H1 (cell line): ENCODE results near the gene GABBR1. TPM values are rescaled to one million over a fixed set of nuclear protein-coding genes. Genes with fewer than 3 reads are reported as not detected.

ENCODE experiments used
- CTCF ChIA-PET: fragments of 300-600 bp; sonication (Branson Sonifier 250); formaldehyde crosslinking; loops from one replicate; lab custom pipeline; 2021; ENCODE audit not compliant: partially characterized antibody; lab: Charles Lee
- POLR2A ChIA-PET: fragments of 300-600 bp; sonication (Branson Sonifier 250); formaldehyde crosslinking; loops from one replicate; lab custom pipeline; 2021; ENCODE audit warnings: inconsistent platforms; ENCODE audit not compliant: partially characterized antibody; lab: Charles Lee
- DNase-seq, 2 experiments: peaks; one replicate each; pipeline versions ENCODE4 v3.0.0 to v3.0.0-alpha.2; 2010 to 2022; ENCODE audit warnings: low spot score in 2 of 2, low read depth in 1 of 2, mixed read lengths in 1 of 2
- FAIRE-seq: peaks from 2 replicates; lab custom pipeline; 2011; peaks lifted over from hg19 to GRCh38; lab: Jason Lieb, UNC
- H2AFZ ChIP-seq: 2 replicates; pipeline ENCODE4 v1.8.1; 2012; ENCODE audit warnings: low read length, inconsistent platforms
- H2AK5ac ChIP-seq: 2 replicates; pipeline ENCODE4 v1.6.1; 2013; ENCODE audit warnings: low read depth, low read length
- H2BK120ac ChIP-seq: replicated peaks from 2 replicates; pipeline ENCODE3; 2013; ENCODE audit warnings: low read depth, low read length, inconsistent platforms
- H2BK12ac ChIP-seq: 2 replicates; pipeline ENCODE4 v1.6.1; 2013; ENCODE audit warnings: low read depth, low read length
- H2BK15ac ChIP-seq: 2 replicates; pipeline ENCODE4 v1.6.1; 2013; ENCODE audit warnings: low read length
- H2BK20ac ChIP-seq: 2 replicates; pipeline ENCODE4 v1.6.1; 2013; ENCODE audit warnings: low read length
- H2BK5ac ChIP-seq: 2 replicates; pipeline ENCODE4 v1.6.1; 2013; ENCODE audit warnings: low read depth, low read length
- H3K14ac ChIP-seq: 2 replicates; pipeline ENCODE4 v1.6.1; 2013; ENCODE audit warnings: inconsistent platforms; ENCODE audit not compliant: insufficient read length
- H3K18ac ChIP-seq: 2 replicates; pipeline ENCODE4 v1.6.1; 2013; ENCODE audit warnings: low read length; ENCODE audit errors: extremely low read depth
- H3K23ac ChIP-seq: 2 replicates; pipeline ENCODE4 v1.6.1; 2013; ENCODE audit warnings: inconsistent platforms; ENCODE audit not compliant: insufficient read length
- H3K23me2 ChIP-seq: 2 replicates; pipeline ENCODE4 v1.6.1; 2013; ENCODE audit warnings: low read depth, low read length
- H3K27ac ChIP-seq: 2 replicates; pipeline ENCODE4 v1.6.1; 2011; ENCODE audit warnings: low read depth, low read length, inconsistent platforms
- H3K27me3 ChIP-seq, 4 experiments: replicated peaks in 1 of 4; 1 replicate in 1 of 4; 2 replicates in 3 of 4; pipeline versions ENCODE4 v1.6.1 to v1.8.1; 2011 to 2013; ENCODE audit warnings: low read length in 3 of 4, mild to moderate bottlenecking in 3 of 4, inconsistent platforms in 2 of 4, mixed read lengths in 2 of 4, moderate library complexity in 1 of 4; ENCODE audit not compliant: control insufficient read depth in 3 of 4, insufficient read depth in 3 of 4; ENCODE audit errors: extremely low read depth in 1 of 4
- H3K36me3 ChIP-seq, 4 experiments: 2 replicates each; pipeline versions ENCODE4 v1.6.1 to v1.8.1; 2011 to 2013; ENCODE audit warnings: mild to moderate bottlenecking in 4 of 4, low read length in 3 of 4, moderate library complexity in 2 of 4, control low read depth in 1 of 4, inconsistent platforms in 1 of 4; ENCODE audit not compliant: insufficient read depth in 4 of 4, control insufficient read depth in 2 of 4
- H3K4ac ChIP-seq: replicated peaks from 2 replicates; pipeline ENCODE3; 2013; ENCODE audit warnings: low read length, low read depth, mixed read lengths, inconsistent platforms; ENCODE audit not compliant: insufficient read length
- H3K4me1 ChIP-seq, 4 experiments: replicated peaks in 1 of 4; 1 replicate in 1 of 4; 2 replicates in 3 of 4; pipeline versions ENCODE4 v1.6.1 to v1.8.1; 2011 to 2013; ENCODE audit warnings: low read length in 3 of 4, inconsistent platforms in 2 of 4, mixed read lengths in 1 of 4; ENCODE audit not compliant: insufficient read depth in 4 of 4, control insufficient read depth in 3 of 4
- H3K4me2 ChIP-seq, 2 experiments: 2 replicates each; pipeline versions ENCODE4 v1.6.1 to v1.8.1; 2011 to 2013; ENCODE audit warnings: low read depth in 2 of 2, low read length in 2 of 2, control low read depth in 1 of 2, inconsistent platforms in 1 of 2, mild to moderate bottlenecking in 1 of 2; ENCODE audit not compliant: insufficient read depth in 1 of 2
- H3K4me3 ChIP-seq, 4 experiments: fragments of 200-600, 300-600 bp in 1 of 4; sonication (generic), shearing (Covaris generic), sonication (Bioruptor Twin) in 1 of 4; 2 replicates each; pipeline versions ENCODE4 v1.5.1 to v1.8.1; 2011 to 2016; ENCODE audit warnings: low read length in 4 of 4, low read depth in 3 of 4, control low read depth in 2 of 4, inconsistent platforms in 2 of 4, mild to moderate bottlenecking in 2 of 4, mixed read lengths in 1 of 4, moderate library complexity in 1 of 4; ENCODE audit not compliant: insufficient read depth in 2 of 4; ENCODE audit errors: extremely low read depth in 1 of 4
- H3K56ac ChIP-seq: replicated peaks from 2 replicates; pipeline ENCODE3; 2013; ENCODE audit warnings: low read depth, mild to moderate bottlenecking, mixed read lengths, low read length, inconsistent platforms; ENCODE audit not compliant: insufficient read length
- H3K79me1 ChIP-seq: 2 replicates; pipeline ENCODE4 v1.6.1; 2013; ENCODE audit warnings: low read depth, low read length, control low read depth
- H3K79me2 ChIP-seq, 2 experiments: 2 replicates each; pipeline versions ENCODE4 v1.6.1 to v1.8.1; 2012 to 2013; ENCODE audit warnings: low read length in 2 of 2, mild to moderate bottlenecking in 2 of 2, inconsistent platforms in 1 of 2; ENCODE audit not compliant: insufficient read depth in 2 of 2, control insufficient read depth in 1 of 2
- H3K9ac ChIP-seq, 4 experiments: replicated peaks in 1 of 4; 1 replicate in 1 of 4; 2 replicates in 3 of 4; pipeline versions ENCODE4 v1.6.1 to v1.8.1; 2011 to 2013; ENCODE audit warnings: low read depth in 3 of 4, low read length in 3 of 4, control low read depth in 2 of 4, mild to moderate bottlenecking in 2 of 4, moderate library complexity in 2 of 4, inconsistent platforms in 1 of 4; ENCODE audit errors: extremely low read depth in 1 of 4
- H3K9me3 ChIP-seq, 2 experiments: 2 replicates each; pipeline versions ENCODE4 v1.6.1 to v1.8.1; 2012 to 2013; ENCODE audit warnings: mild to moderate bottlenecking in 2 of 2, moderate library complexity in 2 of 2, control low read depth in 1 of 2, inconsistent platforms in 1 of 2, low read depth in 1 of 2, low read length in 1 of 2, mixed read lengths in 1 of 2; ENCODE audit not compliant: insufficient read depth in 2 of 2
- H4K20me1 ChIP-seq, 2 experiments: replicated peaks in 1 of 2; 2 replicates each; pipeline versions ENCODE3 to v1.8.1; 2011 to 2013; ENCODE audit warnings: inconsistent platforms in 2 of 2, low read length in 2 of 2, mild to moderate bottlenecking in 1 of 2; ENCODE audit not compliant: insufficient read depth in 2 of 2, control insufficient read depth in 1 of 2
- H4K5ac ChIP-seq: 2 replicates; pipeline ENCODE4 v1.6.1; 2013; ENCODE audit warnings: low read length, low read depth, mixed read lengths, inconsistent platforms; ENCODE audit not compliant: insufficient read length
- H4K8ac ChIP-seq: 2 replicates; pipeline ENCODE4 v1.8.0; 2013; ENCODE audit warnings: mild to moderate bottlenecking, moderate library complexity, low read length, inconsistent platforms; ENCODE audit not compliant: insufficient read depth; ENCODE audit errors: extremely low read depth
- H4K91ac ChIP-seq: replicated peaks from 2 replicates; pipeline ENCODE3; 2013; ENCODE audit warnings: low read length, mixed read lengths, inconsistent platforms; ENCODE audit not compliant: insufficient read length
- BCL11A ChIP-seq, 2 experiments: IDR thresholded peaks; one replicate each; pipeline ENCODE4 v1.6.1; 2011; ENCODE audit warnings: low read depth in 2 of 2, low read length in 2 of 2, mild to moderate bottlenecking in 2 of 2
- CHD2 ChIP-seq: IDR thresholded peaks from 2 replicates; pipeline ENCODE4 v1.6.1; 2012; ENCODE audit warnings: low read length, improper control_type of control experiment
- EZH2 ChIP-seq: fragments of 200-600 bp; sonication (generic); IDR thresholded peaks from 2 replicates; pipeline ENCODE4 v1.7.1; 2012; ENCODE audit warnings: low read depth, mild to moderate bottlenecking, moderate library complexity, low read length, inconsistent platforms; ENCODE audit not compliant: severe bottlenecking
- RXRA ChIP-seq: IDR thresholded peaks from 2 replicates; pipeline ENCODE4 v1.6.1; 2011; ENCODE audit warnings: low read depth, mild to moderate bottlenecking, low read length, moderate library complexity; ENCODE audit not compliant: insufficient read depth
- WGBS, 2 experiments: shearing (Covaris generic) in 1 of 2; methylation state at CpG; one replicate each; pipeline versions ENCODE4 v1.1.6 to v1.1.7; 2013 to 2015; ENCODE audit warnings: low lambda C conversion rate in 2 of 2, mixed read lengths in 2 of 2, inconsistent platforms in 1 of 2, low coverage in 1 of 2, missing lambda C conversion rate in 1 of 2; ENCODE audit not compliant: insufficient replicate concordance in 2 of 2, insufficient coverage in 1 of 2, insufficient read length in 1 of 2; ENCODE audit errors: extremely low coverage in 1 of 2, missing lambda C conversion rate in 1 of 2; 5-methylcytosine and 5-hydroxymethylcytosine counted together
- polyA plus RNA-seq, 7 experiments: library from polyadenylated mRNA; depleted of rRNA in 3 of 7; stranded (reverse) in 5 of 7; unstranded in 2 of 7; fragments of >200 nt in 5 of 7; fragments of 200-250 nt in 2 of 7; gene quantifications; 1 replicate in 5 of 7; 2 replicates in 1 of 7; 4 replicates in 1 of 7; pipeline versions ENCODE4 v1.2.1 to v1.2.3, GENCODE V29; 2011 to 2013; ENCODE audit warnings: missing spikeins in 2 of 7, mixed read lengths in 2 of 7
- total RNA-seq: library from RNA; stranded (reverse); fragmentation: NEBNext Ultra II Directional; extraction: Animal tissue kit (Norgen Biotek cat#: 25700); gene quantifications from 2 replicates; pipeline ENCODE4 v1.2.1, GENCODE V29; 2021

GABBR1 gene
- total and polyA plus RNA-seq, 2 of the 8 experiments (the other 6 are each of a cell fraction or from before 2014, with no cell fraction given), result 75.9 to 78.3 TPM

GRCh38 chr6:29610540-29610939, 22.4 kb downstream of the GABBR1 start:
- Histone ChIP-seq H2BK120ac (no peak overlapping the region), H3K79me1 (peaks cover 2% of the 10 kb centered on the region; the same call in 1 of the 2 replicates), H3K9ac (no peak overlapping the region), H3K27ac (no peak overlapping the region), H3K4me3 (no peak overlapping the region), H3K18ac (no peak overlapping the region), H2AK5ac (no peak overlapping the region), H3K23ac (no peak overlapping the region), H3K14ac (no peak overlapping the region), H3K4me2 (no peak overlapping the region), H3K23me2 (no peaks in the 10 kb centered on the region), H3K36me3 (peaks cover 54 to 95% (median 84%) of the 10 kb centered on the region in 4 experiments), H3K79me2 (no peaks in the 10 kb centered on the region), H3K4ac (no peak overlapping the region), H2BK12ac (no peak overlapping the region), H3K56ac (no peak overlapping the region), H4K20me1 (peaks cover 5% of the 10 kb centered on the region in 2 experiments), H2BK20ac (no peak overlapping the region), H3K27me3 (no peaks in the 10 kb centered on the region), H2BK5ac (no peak overlapping the region), H4K8ac (no peak overlapping the region), H4K91ac (no peak overlapping the region), H3K9me3 (no peaks in the 10 kb centered on the region), H2AFZ (no peak overlapping the region), H2BK15ac (no peak overlapping the region), H4K5ac (no peak overlapping the region), H3K4me1 (no peaks in the 10 kb centered on the region)
- FAIRE-seq (no peak), DNase-seq (no peak)
- TF ChIP-seq RXRA (no peak), EZH2 (no peak), CHD2 (no peak), BCL11A (IDR thresholded peaks at IDR 0.05; ENCODE audit: low read depth in 2 of 2, low read length in 2 of 2) (no peak)
- WGBS, 2 experiments, result 92% methylated on average over 4 of the region's 4 CpGs; no CpG with 5 or more reads in 1 of the 2 experiments
- ChIA-PET POLR2A (interaction anchor here (1.7 to 3.0 kb wide), 4 partner anchors 9 to 15 kb away, joined by 4 to 33 read pairs (median 12); no protein-coding TSS in a partner anchor), CTCF (interaction anchor here (0.7 to 1.8 kb wide), 3 partner anchors 8 to 137 kb away, joined by 3 to 10 read pairs (median 7); no protein-coding TSS in a partner anchor)
